ENCODE results near the gene CSGALNACT2.

CSGALNACT2 gene

GRCh38 chr10:43227911-43228782 is 89.9 kb downstream of the CSGALNACT2 start:
- no peaks in the 10 kb centered on the region for H3K9me3 ChIP-seq (ENCODE audit: insufficient read depth, low read length)
- H3K9ac ChIP-seq (ENCODE audit: low read length), result no peak overlapping the region
- no peak for TF ChIP-seq EZH2phosphoT487 (conservative IDR thresholded peaks at IDR 0.05; ENCODE audit: low read length)
- TF ChIP-seq, protein P1, sequence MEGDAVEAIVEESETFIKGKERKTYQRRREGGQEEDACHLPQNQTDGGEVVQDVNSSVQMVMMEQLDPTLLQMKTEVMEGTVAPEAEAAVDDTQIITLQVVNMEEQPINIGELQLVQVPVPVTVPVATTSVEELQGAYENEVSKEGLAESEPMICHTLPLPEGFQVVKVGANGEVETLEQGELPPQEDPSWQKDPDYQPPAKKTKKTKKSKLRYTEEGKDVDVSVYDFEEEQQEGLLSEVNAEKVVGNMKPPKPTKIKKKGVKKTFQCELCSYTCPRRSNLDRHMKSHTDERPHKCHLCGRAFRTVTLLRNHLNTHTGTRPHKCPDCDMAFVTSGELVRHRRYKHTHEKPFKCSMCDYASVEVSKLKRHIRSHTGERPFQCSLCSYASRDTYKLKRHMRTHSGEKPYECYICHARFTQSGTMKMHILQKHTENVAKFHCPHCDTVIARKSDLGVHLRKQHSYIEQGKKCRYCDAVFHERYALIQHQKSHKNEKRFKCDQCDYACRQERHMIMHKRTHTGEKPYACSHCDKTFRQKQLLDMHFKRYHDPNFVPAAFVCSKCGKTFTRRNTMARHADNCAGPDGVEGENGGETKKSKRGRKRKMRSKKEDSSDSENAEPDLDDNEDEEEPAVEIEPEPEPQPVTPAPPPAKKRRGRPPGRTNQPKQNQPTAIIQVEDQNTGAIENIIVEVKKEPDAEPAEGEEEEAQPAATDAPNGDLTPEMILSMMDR (IDR thresholded peaks at IDR 0.05; ENCODE audit: insufficient read depth, low read length, poor library complexity, severe bottlenecking), result no peak
- no peaks in the 10 kb centered on the region for H3K27me3 ChIP-seq (ENCODE audit: low read length)
- H3F3A ChIP-seq (ENCODE audit: insufficient read depth), result no peaks in the 10 kb centered on the region
- H4K20me1 ChIP-seq (ENCODE audit: low read depth, low read length), result no peaks in the 10 kb centered on the region
- H3K27ac ChIP-seq (ENCODE audit: low read depth, low read length), result no peak overlapping the region
- H3K79me2 ChIP-seq (ENCODE audit: insufficient read depth, low read length), result no peaks in the 10 kb centered on the region
- H3K4me2 ChIP-seq (ENCODE audit: low read depth, low read length, poor library complexity, severe bottlenecking), result no peak overlapping the region
- H3K36me3 ChIP-seq (ENCODE audit: low read length), result no peaks in the 10 kb centered on the region
- no peak overlapping the region for H2AFZ ChIP-seq (ENCODE audit: low read depth, low read length, severe bottlenecking)
- no peaks in the 10 kb centered on the region for H3K9me2 ChIP-seq (replicated peaks; ENCODE audit: insufficient read depth, low read length)
- no peak overlapping the region for H3K4me3 ChIP-seq (ENCODE audit: insufficient read depth, low read length, poor library complexity, severe bottlenecking)

GRCh38 chr10:43228783-43229207 is 90.5 kb downstream of the CSGALNACT2 start:
- TF ChIP-seq EZH2phosphoT487 (conservative IDR thresholded peaks at IDR 0.05; ENCODE audit: low read length), result no peak
- TF ChIP-seq, protein P1 (IDR thresholded peaks at IDR 0.05; ENCODE audit: insufficient read depth, low read length, poor library complexity, severe bottlenecking), result no peak
- Histone ChIP-seq H3K9me2 (replicated peaks; ENCODE audit: insufficient read depth, low read length) (no peaks in the 10 kb centered on the region), H3K27me3 (ENCODE audit: low read length) (no peaks in the 10 kb centered on the region), H3K79me2 (ENCODE audit: insufficient read depth, low read length) (no peaks in the 10 kb centered on the region), H3K27ac (ENCODE audit: low read depth, low read length) (no peak overlapping the region), H3K36me3 (ENCODE audit: low read length) (no peaks in the 10 kb centered on the region), H3K4me3 (ENCODE audit: insufficient read depth, low read length, poor library complexity, severe bottlenecking) (no peak overlapping the region), H4K20me1 (ENCODE audit: low read depth, low read length) (no peaks in the 10 kb centered on the region), H2AFZ (ENCODE audit: low read depth, low read length, severe bottlenecking) (no peak overlapping the region), H3F3A (ENCODE audit: insufficient read depth) (no peaks in the 10 kb centered on the region), H3K9ac (ENCODE audit: low read length) (no peak overlapping the region), H3K9me3 (ENCODE audit: insufficient read depth, low read length) (no peaks in the 10 kb centered on the region), H3K4me2 (ENCODE audit: low read depth, low read length, poor library complexity, severe bottlenecking) (no peak overlapping the region)

- no peak for TF ChIP-seq EZH2phosphoT487 (conservative IDR thresholded peaks at IDR 0.05; ENCODE audit: low read length)
- TF ChIP-seq, protein P1 (IDR thresholded peaks at IDR 0.05; ENCODE audit: insufficient read depth, low read length, poor library complexity, severe bottlenecking), result no peak
- Histone ChIP-seq H3K4me2 (ENCODE audit: low read depth, low read length, poor library complexity, severe bottlenecking) (no peak overlapping the region), H3K9me3 (ENCODE audit: insufficient read depth, low read length) (no peaks in the 10 kb centered on the region), H3K79me2 (ENCODE audit: insufficient read depth, low read length) (no peaks in the 10 kb centered on the region), H3F3A (ENCODE audit: insufficient read depth) (no peaks in the 10 kb centered on the region), H3K4me3 (ENCODE audit: insufficient read depth, low read length, poor library complexity, severe bottlenecking) (no peak overlapping the region), H3K27ac (ENCODE audit: low read depth, low read length) (no peak overlapping the region), H3K36me3 (ENCODE audit: low read length) (no peaks in the 10 kb centered on the region), H4K20me1 (ENCODE audit: low read depth, low read length) (no peaks in the 10 kb centered on the region), H3K9ac (ENCODE audit: low read length) (no peak overlapping the region), H3K9me2 (replicated peaks; ENCODE audit: insufficient read depth, low read length) (no peaks in the 10 kb centered on the region), H3K27me3 (ENCODE audit: low read length) (no peaks in the 10 kb centered on the region), H2AFZ (ENCODE audit: low read depth, low read length, severe bottlenecking) (no peak overlapping the region)
Measured at GRCh38 chr10:43229208-43230061, 91.2 kb downstream of the CSGALNACT2 start.

All from SU-DHL-6 (cell line).